SJSA1 (cell line): ENCODE results near the gene OSBPL5. TPM values are rescaled to one million over a fixed set of nuclear protein-coding genes. Genes with fewer than 3 reads are reported as not detected.
A peak's percentile ranks its signal among the peaks of the same experiment; 100 is the strongest.

Source experiments
- DNase-seq, 2 experiments: peaks; one replicate each; pipeline ENCODE4 v3.0.0-alpha.2; 2015 to 2020; ENCODE audit warnings: low spot score in 2 of 2, low read depth in 1 of 2
- H3K27ac ChIP-seq: fragments of 250-450 bp; sonication (Bioruptor Pico); 2 replicates; pipeline ENCODE4 v1.5.1; 2020; ENCODE audit warnings: mild to moderate bottlenecking, moderate library complexity
- H3K27me3 ChIP-seq: fragments of 250-450 bp; sonication (Bioruptor Pico); replicated peaks from 2 replicates; pipeline ENCODE4 v1.5.1; 2020; ENCODE audit warnings: mild to moderate bottlenecking, moderate library complexity
- H3K36me3 ChIP-seq: fragments of 250-450 bp; sonication (Bioruptor Pico); 2 replicates; pipeline ENCODE4 v1.5.1; 2020; ENCODE audit warnings: mild to moderate bottlenecking
- H3K4me1 ChIP-seq: fragments of 250-450 bp; sonication (Bioruptor Pico); replicated peaks from 2 replicates; pipeline ENCODE4 v1.6.1; 2021; ENCODE audit warnings: mild to moderate bottlenecking
- H3K4me3 ChIP-seq: fragments of 250-450 bp; sonication (Bioruptor Pico); 2 replicates; pipeline ENCODE4 v1.5.1; 2020; ENCODE audit warnings: mild to moderate bottlenecking
- H3K9me3 ChIP-seq: fragments of 250-450 bp; sonication (Bioruptor Pico); replicated peaks from 2 replicates; pipeline ENCODE4 v1.5.1; 2020; ENCODE audit warnings: mild to moderate bottlenecking
- total RNA-seq: library from RNA; depleted of rRNA; stranded (reverse); fragments of >200 nt; shearing (Covaris generic); gene quantifications from 2 replicates; pipeline ENCODE4 v1.2.3, GENCODE V29; 2014

Gene OSBPL5
- total RNA-seq, 1 experiment from 2014 or later: 45.3 TPM

DNA sequence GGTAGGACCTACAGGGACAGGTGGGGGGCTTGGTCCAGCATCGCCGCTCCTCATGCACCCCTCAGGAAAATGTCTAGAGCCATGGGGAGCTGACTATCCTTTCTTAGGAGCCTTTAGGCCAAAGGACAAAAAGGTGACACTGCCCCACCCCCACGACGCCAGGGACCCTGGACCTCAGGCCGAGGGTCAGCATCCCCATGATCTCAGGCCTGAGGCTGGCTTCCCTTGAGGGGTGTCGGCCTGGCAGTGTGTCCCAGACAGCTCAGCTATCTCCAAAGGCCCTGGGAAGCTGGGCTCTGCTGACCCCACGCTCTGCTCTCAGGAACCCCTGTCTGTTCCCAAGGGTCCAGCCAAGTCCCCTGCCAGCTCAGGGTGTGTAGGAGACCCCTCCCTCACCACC, 37.2 kb upstream of the OSBPL5 start:
- Histone ChIP-seq H3K9me3 (0 out of 2 replicates have a peak, but pooled peaks cover 2% of the 10 kb centered on the region), H3K27ac (no peak overlapping the region), H3K4me3 (no peak overlapping the region), H3K4me1 (peaks cover 4% of the 10 kb centered on the region; the same call in 1 of the 2 replicates), H3K27me3 (peaks cover 63% of the 10 kb centered on the region), H3K36me3 (no peaks in the 10 kb centered on the region)
- DNase-seq: no peak

DNA sequence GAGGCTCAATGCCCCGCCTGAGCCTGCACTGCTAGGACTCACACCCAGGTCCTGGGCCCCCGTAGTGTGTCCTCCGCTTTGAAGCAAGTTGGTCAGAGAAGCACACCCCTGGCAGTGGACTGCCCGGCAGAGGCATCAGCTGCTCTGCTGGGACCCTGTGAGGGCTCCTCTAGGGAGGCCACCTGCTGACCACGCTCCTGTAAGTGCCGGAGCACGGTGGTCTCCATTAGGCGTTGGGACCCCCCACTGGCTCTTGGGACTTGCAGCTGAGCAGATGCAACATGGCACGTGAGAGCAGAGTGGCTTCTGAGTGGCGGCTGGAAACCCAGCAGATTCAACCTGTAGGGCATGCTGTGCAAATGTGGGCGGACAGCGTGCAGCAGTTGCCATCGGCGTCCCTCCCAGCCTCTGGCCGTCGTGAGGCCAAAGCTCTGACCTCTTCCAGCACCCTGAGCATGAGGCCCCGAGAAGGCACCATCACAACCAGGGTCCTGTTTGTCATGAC, 36.6 kb upstream of the OSBPL5 start:
- Histone ChIP-seq H3K4me3 (no peak overlapping the region), H3K36me3 (no peaks in the 10 kb centered on the region), H3K27ac (no peak overlapping the region), H3K4me1 (peaks cover 4% of the 10 kb centered on the region; the same call in 1 of the 2 replicates), H3K9me3 (0 out of 2 replicates have a peak, but pooled peaks cover 2% of the 10 kb centered on the region), H3K27me3 (peaks cover 63% of the 10 kb centered on the region)
- no peak for DNase-seq

DNA sequence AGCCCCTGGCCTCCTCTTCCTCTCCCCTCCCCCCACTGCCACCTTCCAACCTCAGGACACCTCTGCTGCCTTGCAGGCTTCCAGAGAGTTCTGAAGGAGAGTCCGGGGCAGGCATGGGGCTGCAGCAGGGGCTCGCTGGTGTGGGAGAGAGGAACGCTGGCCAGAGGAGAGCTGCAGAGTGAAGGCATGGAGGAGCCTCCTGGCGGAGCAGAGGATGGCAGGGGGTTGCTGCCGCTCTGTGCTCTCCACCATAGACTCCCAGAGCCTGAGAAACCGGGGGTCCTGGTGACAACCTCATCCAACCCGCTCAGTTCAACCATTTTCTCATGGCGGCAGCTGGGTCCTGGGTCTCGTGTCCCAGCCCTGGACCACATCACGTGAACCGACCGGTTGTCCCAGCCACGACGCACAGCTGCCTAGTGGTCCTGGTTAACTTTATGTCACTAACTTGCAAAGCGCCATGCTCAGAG, 36.0 kb upstream of the OSBPL5 start:
- H3K27me3 ChIP-seq: peaks cover 66% of the 10 kb centered on the region
- no peaks in the 10 kb centered on the region for H3K36me3 ChIP-seq
- H3K4me1 ChIP-seq: peaks cover 4% of the 10 kb centered on the region; the same call in 1 of the 2 replicates
- H3K4me3 ChIP-seq: no peak overlapping the region
- H3K27ac ChIP-seq: no peak overlapping the region
- DNase-seq: no peak
- H3K9me3 ChIP-seq: 0 out of 2 replicates have a peak, but pooled peaks cover 2% of the 10 kb centered on the region

DNA sequence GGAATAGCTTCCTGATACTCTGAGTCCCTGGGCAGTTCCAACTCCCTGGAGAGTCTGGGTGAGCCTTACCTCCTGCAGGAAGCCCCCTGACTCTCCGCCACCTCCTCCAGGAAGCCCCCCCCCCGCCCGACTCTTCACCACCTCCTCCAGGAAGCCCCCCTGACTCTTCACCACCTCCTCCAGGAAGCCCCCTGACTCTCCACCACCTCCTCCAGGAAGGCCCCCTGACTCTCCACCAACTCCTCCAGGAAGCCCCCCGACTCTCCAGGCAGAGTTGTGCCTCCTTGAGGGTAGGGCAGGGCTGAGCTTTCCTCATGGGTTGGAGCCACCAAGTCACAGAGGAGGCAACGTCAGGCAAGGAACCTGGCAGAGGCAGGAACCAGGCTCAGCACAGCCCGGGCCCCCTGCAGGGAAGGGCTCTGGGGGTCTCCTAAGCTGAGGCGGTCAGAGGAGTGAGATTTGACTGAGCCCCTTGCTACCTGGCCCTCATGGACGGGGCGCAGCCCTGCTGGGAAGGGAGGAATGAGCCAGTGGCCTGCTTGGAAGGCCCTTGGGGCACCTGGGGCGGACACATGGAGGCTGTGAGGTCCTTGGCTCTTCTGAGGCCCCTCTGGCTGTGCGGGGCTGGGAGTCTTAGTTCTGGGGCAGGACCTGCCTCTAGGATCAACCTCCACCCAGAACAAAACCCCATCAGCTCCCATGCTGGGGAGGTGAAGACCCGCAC, 35.4 kb upstream of the OSBPL5 start:
- peaks cover 3% of the 10 kb centered on the region; the same call in 1 of the 2 replicates for H3K4me1 ChIP-seq
- no peak for DNase-seq
- H3K4me3 ChIP-seq: no peak overlapping the region
- peaks cover 66% of the 10 kb centered on the region for H3K27me3 ChIP-seq
- H3K36me3 ChIP-seq: no peaks in the 10 kb centered on the region
- H3K9me3 ChIP-seq: 0 out of 2 replicates have a peak, but pooled peaks cover 2% of the 10 kb centered on the region
- H3K27ac ChIP-seq: no peak overlapping the region

DNA sequence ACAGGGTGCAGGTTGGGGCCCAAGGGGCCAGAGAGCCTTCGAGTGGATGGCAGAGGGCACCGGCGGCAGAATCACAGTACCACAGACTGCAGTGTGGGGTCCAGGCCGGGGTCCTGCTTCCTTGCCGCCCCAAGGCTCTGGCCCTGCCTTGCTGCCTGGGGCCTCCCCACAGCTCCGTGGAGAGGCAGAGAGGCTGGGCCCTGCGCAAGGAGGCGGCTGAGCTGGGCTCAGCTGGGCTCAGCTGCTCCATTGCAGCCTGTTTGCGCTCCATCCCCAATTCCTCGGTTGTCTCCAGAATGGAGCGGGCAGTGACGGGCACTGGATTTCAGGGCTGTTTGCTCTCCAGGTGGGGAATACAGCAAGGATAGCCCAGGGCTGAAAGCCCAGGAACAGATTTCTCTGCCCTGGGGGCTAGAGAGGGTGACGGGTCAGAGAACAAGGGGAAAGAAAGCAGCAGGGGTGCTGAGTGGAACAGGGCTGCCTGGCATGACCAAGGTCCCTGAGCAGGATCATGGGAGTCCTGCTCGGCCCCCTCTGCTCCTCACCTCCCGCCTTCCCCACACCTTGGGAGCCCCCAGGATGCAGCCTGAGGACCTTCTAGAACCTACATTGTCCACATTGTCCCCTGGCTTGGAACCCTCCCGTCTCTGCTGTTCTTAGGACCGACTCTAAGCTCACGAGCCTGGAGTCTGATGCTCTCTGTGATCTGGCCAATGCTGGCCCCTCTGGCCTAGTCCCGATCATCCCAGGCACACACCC, 34.6 kb upstream of the OSBPL5 start:
- Histone ChIP-seq H3K4me3 (no peak overlapping the region), H3K36me3 (no peaks in the 10 kb centered on the region), H3K4me1 (no peaks in the 10 kb centered on the region), H3K9me3 (0 out of 2 replicates have a peak, but pooled peaks cover 2% of the 10 kb centered on the region), H3K27me3 (peaks cover 60% of the 10 kb centered on the region), H3K27ac (no peak overlapping the region)
- no peak for DNase-seq

DNA sequence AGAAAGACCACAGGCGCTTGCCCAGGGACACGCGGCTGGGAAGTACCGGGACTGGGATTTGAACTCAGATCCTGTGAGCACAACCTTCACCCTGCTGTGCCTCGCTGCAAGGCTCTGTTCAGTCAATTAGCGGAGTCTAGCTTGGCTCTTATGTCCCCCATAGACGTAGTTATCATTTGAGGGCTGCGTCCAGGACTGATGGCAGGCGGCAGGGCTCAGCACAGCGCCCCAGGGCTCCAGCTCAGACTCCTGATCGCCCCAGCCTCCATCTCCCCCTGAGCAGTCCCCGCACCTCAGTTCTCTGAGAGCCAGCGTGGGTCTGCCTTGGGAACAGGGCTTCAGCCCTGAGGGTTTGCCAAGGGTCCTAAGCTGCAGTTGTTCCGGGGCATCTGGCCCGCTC, 33.7 kb upstream of the OSBPL5 start:
- H3K36me3 ChIP-seq: no peaks in the 10 kb centered on the region
- 0 out of 2 replicates have a peak, but pooled peaks cover 2% of the 10 kb centered on the region for H3K9me3 ChIP-seq
- no peak overlapping the region for H3K4me3 ChIP-seq
- H3K27me3 ChIP-seq: peaks cover 55% of the 10 kb centered on the region
- no peaks in the 10 kb centered on the region for H3K4me1 ChIP-seq
- H3K27ac ChIP-seq: no peak overlapping the region
- no peak for DNase-seq

DNA sequence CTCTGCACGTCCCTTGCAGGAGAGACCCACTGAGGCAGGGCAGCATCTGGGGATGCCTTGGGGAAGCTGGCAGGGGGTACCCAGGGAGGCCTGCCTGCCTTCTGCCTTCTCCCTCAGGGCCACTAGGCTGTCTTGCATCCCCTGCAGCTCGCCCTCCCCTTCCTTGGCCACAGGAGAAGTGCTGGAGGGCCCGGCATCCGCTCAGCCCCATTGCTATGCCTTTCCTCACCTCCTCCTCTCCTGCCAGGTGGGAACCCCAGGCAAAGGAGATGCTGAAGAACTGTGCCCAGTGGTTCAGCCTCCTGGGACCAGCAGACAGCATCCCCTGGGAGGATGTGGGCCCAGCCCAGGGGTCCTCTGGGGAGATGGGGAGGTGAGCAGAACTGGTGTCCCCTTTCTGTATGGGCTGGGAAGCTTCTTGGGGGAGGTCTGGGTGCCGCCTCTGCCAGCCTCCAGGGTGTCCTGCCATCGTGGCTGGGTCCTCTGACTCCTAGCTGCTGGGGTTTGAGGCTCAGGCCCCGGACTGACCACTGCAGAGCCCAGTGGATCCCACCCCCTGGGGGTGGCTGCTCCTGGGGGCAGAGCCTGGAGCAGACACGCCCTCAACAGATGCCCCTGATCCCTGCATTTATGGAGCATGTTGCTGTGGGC, 32.9 kb upstream of the OSBPL5 start:
- Histone ChIP-seq H3K9me3 (no peaks in the 10 kb centered on the region), H3K4me3 (no peak overlapping the region), H3K27ac (no peak overlapping the region), H3K27me3 (peaks cover 46% of the 10 kb centered on the region), H3K36me3 (no peaks in the 10 kb centered on the region), H3K4me1 (no peaks in the 10 kb centered on the region)
- no peak for DNase-seq

DNA sequence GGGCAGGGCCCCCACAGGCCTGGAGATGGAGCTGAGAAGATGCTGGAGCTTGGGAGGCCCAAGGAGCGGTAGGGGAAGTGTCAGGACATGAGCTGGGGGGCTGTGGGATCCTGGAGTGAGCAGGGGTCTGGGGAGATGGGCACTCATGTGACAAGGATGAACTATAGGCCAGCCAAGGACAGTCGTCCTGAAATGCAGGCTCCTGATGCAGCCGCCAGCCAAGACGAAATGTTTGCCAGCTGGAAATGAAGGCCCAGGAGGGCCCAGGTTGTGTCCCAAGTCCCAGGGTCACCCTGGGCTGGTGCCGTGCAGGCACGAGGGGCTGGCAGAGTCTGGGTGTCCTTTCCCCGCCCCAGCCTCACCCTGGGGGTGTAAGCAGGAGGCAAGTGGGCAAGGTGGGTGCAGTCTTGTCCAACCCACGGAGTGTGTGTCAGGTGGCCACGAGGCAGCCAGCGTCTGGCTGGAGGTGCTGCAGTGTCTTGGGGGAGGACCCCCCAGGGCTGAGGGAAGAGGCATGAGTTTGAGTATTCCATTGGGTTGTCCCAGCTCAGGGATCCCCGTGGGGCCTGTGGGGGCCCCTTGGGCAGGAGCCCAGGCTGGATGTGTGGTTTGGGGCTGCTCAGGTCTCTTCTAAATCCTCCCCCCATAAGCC, 32.1 kb upstream of the OSBPL5 start:
- Histone ChIP-seq H3K4me1 (no peaks in the 10 kb centered on the region), H3K9me3 (no peaks in the 10 kb centered on the region), H3K27ac (no peak overlapping the region), H3K36me3 (no peaks in the 10 kb centered on the region), H3K27me3 (peaks cover 38% of the 10 kb centered on the region), H3K4me3 (no peak overlapping the region)
- no peak for DNase-seq

DNA sequence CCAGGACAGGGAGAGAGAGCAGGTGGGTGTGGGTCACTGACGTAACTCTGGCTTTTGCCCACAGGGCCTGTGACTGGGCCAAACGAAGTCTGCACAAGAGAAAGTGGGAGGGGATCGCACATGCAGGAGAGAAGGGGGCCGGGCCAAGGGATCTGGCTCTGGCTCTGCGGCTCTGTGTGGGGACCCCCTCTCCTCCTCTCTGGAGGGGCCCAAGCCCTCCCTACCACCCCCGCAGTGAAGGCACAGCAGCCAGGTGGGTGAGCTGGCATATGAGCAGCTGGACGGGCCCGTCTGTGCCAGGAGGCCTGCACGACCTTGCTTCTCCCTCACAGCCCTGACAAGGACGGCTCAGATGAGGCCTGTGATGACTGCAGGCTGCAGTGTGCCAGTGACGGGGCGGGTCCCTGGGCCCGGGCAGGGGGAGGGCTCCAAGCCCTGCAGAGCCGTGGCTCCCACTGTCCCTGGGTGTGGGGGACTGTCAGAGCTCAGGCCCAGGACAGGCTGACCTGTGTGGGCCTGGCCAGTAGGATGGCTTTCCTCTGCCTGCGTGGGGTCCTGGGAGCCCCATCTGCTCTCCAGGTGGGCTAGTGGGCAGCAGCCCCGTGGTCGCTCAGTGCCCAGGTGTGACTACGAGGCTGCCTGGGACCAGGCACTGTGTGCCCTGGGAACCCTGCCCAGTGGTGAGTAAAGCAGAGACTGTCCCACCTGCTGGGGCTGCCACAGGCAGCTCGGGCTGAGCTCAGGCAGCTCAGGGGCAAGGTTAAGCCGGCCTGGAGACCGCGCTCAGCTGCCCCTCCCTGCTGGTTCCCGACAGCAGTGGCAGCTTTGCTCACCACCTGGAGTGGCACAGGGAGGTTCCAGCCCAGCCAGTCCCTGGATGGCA, 31.3 kb upstream of the OSBPL5 start:
- Histone ChIP-seq H3K27ac (no peak overlapping the region), H3K27me3 (peaks cover 30% of the 10 kb centered on the region), H3K9me3 (no peaks in the 10 kb centered on the region), H3K4me1 (no peaks in the 10 kb centered on the region), H3K36me3 (no peaks in the 10 kb centered on the region), H3K4me3 (no peak overlapping the region)
- no peak for DNase-seq

DNA sequence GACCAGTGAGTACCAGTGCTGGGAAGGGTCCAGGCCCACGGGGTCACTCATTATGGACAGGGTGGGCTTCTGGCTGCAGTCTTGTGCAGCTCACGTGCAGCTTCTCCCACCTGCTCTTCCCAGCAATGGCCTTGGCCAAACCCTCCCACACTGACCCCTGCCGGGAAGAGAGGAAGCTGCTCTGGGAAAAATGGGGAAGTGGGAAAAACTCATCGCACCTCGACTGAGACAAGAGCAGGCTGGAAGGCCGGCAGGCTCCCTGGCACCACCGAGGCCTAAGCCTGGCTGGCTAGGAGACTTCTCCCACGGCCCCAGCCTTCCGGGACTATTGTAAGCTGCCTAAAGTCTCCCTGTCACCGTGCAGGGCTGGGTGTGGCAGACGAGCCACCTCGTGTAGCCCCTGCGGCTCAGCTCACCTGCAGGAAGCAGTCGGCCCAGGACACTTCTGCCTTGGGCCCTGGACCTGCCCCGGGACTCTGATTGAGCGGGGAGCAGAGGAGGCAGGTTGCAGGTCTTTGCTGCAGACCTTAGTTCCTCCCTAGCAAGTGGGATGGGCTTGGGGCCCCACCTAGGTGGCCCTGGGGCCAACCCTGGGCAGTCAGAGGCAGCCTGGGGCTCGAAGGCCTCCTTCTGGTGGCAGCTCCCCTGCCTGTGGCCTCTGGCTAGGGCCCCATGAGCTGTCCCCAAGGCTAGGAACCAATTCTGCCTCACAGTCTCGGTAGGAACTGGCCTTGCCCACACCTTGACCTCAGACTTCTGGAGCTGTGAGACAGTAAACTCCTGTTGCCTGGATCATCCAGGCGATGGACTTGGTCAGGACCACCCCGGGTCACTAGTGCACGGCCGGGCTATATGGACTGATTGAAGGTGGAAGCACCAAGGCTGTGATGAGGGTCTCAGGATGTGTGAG, 30.4 kb upstream of the OSBPL5 start:
- Histone ChIP-seq H3K4me1 (no peaks in the 10 kb centered on the region), H3K9me3 (no peaks in the 10 kb centered on the region), H3K27me3 (peaks cover 21% of the 10 kb centered on the region), H3K4me3 (no peak overlapping the region), H3K36me3 (no peaks in the 10 kb centered on the region), H3K27ac (no peak overlapping the region)
- peak in 1 of 2 experiments; percentile 30 for DNase-seq

DNA sequence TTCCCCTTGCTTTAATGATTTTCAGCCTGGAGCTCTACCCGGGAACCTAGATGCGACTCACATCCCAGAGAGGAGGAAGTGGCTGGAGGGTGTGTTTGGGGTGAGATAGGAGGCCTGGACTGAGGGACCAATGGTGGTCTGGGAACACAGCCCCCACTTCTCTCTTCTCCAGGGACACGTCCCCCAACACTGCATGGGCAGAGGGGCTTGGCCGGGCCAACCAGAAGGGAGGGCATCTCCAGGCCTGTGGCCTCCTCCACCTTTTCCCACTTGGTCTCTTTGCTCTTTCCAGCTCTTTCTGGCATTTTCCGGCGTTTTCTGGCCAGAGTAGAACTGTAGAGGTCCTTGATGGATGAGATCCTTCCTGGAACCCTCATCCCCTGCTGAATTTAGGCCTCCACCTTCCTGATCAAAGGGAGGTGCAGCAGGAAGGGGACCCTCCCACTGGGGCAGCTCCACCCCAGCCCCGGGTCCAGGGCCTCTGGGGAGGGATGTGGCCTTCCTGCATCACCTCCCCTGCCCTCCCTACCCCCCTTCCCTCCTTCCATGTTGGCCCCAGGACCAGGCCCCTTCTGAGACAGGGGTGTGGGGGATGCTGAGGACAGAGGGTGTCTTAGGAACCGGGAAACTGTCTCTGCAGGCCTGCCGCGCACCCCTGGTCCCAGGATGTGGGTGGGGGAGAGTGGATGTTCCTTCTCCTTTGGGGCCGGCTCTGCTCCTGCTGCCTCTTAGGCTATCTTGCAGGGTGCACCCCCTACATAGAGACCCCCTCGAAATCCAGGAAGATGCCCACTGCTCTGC, 29.1 kb upstream of the OSBPL5 start:
- H3K4me3 ChIP-seq: no peak overlapping the region
- no peaks in the 10 kb centered on the region for H3K36me3 ChIP-seq
- H3K9me3 ChIP-seq: no peaks in the 10 kb centered on the region
- no peak for DNase-seq
- no peak overlapping the region for H3K27ac ChIP-seq
- peaks cover 16% of the 10 kb centered on the region; the same call in 1 of the 2 replicates for H3K27me3 ChIP-seq
- H3K4me1 ChIP-seq: no peaks in the 10 kb centered on the region
